Measurements from ENCODE around the gene GJA3. TPM values are rescaled to one million over a fixed set of nuclear protein-coding genes. Genes with fewer than 3 reads are reported as not detected.

GJA3 gene
- total RNA-seq, 2 experiments from 2014 or later = 0.16 TPM; not detected in 1

- ChIA-PET CTCF (interaction anchor here (0.6 kb wide), 1 partner anchor 262 kb away, joined by 3 read pairs; no protein-coding TSS in a partner anchor), POLR2A (no interaction called here)
- Mint-ChIP-seq H3K36me3 (ENCODE audit: low read depth) (no peaks in the 10 kb centered on the region), H3K4me1 (ENCODE audit: low read depth) (peaks cover 4% of the 10 kb centered on the region), H3K27me3 (ENCODE audit: low read depth) (peaks cover 18% of the 10 kb centered on the region), H3K27ac (no peak overlapping the region), H3K9me3 (ENCODE audit: insufficient read depth) (no peaks in the 10 kb centered on the region), H3K4me3 (no peak overlapping the region)
- DNase-seq = no peak
- no peak for ATAC-seq
Observed at GRCh38 chr13:20130652-20131051, 30.2 kb downstream of the GJA3 start.

DNA sequence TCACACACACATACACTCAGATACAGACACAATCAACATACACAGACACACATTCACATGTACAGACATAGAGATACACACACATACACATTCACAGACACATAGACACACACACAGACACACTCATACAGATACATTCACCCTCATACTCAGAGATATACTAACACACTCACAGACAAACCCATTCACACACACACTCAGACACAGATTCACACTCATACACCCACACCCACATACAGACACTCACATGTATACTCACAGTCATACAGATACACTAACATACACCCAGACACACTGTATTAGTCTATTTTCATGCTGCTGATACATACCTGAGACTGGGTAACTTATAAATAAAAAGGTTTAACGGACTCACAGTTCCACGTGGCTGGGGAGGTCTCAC, 30.8 kb downstream of the GJA3 start:
- DNase-seq (no peak), ATAC-seq (no peak)
- Mint-ChIP-seq H3K27me3 (ENCODE audit: low read depth) (peaks cover 18% of the 10 kb centered on the region), H3K4me1 (ENCODE audit: low read depth) (peaks cover 4% of the 10 kb centered on the region), H3K36me3 (ENCODE audit: low read depth) (no peaks in the 10 kb centered on the region), H3K4me3 (no peak overlapping the region), H3K27ac (no peak overlapping the region), H3K9me3 (ENCODE audit: insufficient read depth) (no peaks in the 10 kb centered on the region)
- ChIA-PET CTCF (no interaction called here), POLR2A (no interaction called here)

- no peaks in the 10 kb centered on the region for H3K9me3 Mint-ChIP-seq (ENCODE audit: insufficient read depth)
- POLR2A ChIA-PET = interaction anchor here (1.0 kb wide), 1 partner anchor 12 kb away, joined by 3 read pairs; no protein-coding TSS in a partner anchor
- CTCF ChIA-PET = interaction anchor here (1.4 to 2.3 kb wide), 2 partner anchors 32 to 169 kb away, joined by 6 to 11 read pairs; partner anchors contain the start of gene GJA3
- peaks cover 4% of the 10 kb centered on the region for H3K4me1 Mint-ChIP-seq (ENCODE audit: low read depth)
- no peak overlapping the region for H3K4me3 Mint-ChIP-seq
- H3K27me3 Mint-ChIP-seq (ENCODE audit: low read depth) = peaks cover 25% of the 10 kb centered on the region
- ATAC-seq = no peak
- no peak for DNase-seq
- no peak overlapping the region for H3K27ac Mint-ChIP-seq
- no peaks in the 10 kb centered on the region for H3K36me3 Mint-ChIP-seq (ENCODE audit: low read depth)
Observed at GRCh38 chr13:20129076-20129475, 31.8 kb downstream of the GJA3 start.

- Mint-ChIP-seq H3K4me3 (peak overlapping the region; percentile 37), H3K36me3 (ENCODE audit: low read depth) (no peaks in the 10 kb centered on the region), H3K4me1 (ENCODE audit: low read depth) (peaks cover 4% of the 10 kb centered on the region), H3K9me3 (ENCODE audit: insufficient read depth) (no peaks in the 10 kb centered on the region), H3K27ac (no peak overlapping the region), H3K27me3 (ENCODE audit: low read depth) (peaks cover 27% of the 10 kb centered on the region)
- ChIA-PET CTCF (interaction anchor here (1.2 to 2.9 kb wide), 5 partner anchors 10 to 168 kb away, joined by 3 to 23 read pairs (median 6); partner anchors contain the start of gene GJA3), POLR2A (interaction anchor here (1.0 kb wide), 1 partner anchor 13 kb away, joined by 3 read pairs; no protein-coding TSS in a partner anchor)
- peak; percentile 29 for ATAC-seq
- no peak for DNase-seq
Observed at GRCh38 chr13:20128459-20128931, 32.4 kb downstream of the GJA3 start.

DNA sequence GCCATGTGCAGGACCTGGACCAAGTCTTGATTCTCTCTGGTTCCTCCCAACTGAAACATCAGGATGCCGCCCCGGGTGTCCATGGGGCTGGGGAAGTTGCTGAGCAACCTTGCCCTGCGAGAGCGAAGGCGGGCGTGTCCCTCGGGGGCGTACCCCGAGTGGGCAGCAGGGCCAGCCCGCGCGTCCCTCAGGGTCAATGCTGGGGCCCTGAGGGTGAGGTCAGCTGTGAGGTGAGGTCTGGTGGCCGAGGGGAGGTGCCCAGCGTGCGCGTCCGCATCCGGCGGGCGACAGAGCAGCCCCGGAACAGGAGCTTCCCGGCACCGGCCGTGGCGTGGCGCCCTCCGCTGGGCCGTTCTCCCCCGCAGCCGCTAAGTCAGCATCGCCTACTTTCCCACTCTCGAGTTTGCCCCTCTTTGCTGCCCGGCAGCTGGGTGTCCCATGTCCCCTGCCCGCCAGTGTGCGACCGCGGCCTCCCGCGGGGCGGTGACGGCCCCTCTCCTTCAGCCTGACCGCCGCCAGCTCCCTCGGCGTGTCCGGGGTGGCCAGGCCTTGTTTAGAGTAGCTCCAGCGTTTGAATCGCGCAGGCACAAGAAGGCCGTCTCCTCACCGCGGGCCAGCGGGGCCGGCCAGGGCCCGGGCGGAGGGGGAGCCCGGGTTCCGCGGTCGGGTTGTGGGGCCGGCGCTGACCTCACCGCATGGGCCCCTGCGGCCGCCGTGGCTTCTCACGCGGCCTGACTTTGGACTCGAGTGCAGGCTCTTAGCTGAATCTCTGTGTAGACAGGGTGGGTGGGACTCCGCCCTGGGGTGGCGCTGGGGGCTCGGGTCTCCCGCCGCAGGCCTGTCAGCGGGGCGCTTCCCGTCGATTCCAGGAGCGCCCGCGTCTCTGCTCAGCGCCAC, 33.0 kb downstream of the GJA3 start:
- H3K4me3 Mint-ChIP-seq = peak overlapping the region; percentile 54
- no peaks in the 10 kb centered on the region for H3K9me3 Mint-ChIP-seq (ENCODE audit: insufficient read depth)

DNA sequence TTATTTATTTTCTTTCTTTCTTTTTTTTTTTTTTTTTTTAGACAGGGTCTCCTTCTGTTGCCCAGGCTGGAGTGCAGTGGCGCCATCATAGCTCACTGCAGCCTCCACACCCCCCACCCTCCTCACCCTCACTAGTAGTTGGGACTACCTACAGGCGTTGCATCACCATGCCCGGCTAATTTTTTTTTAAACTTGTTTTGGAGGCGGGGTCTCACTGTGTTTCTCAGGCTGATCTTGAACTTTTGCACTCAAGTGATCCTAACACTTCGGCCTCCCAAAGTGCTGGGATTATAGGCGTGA, 33.6 kb downstream of the GJA3 start:
- H3K27me3 Mint-ChIP-seq (ENCODE audit: low read depth) = peaks cover 31% of the 10 kb centered on the region
- no peaks in the 10 kb centered on the region for H3K9me3 Mint-ChIP-seq (ENCODE audit: insufficient read depth)
- no peak overlapping the region for H3K27ac Mint-ChIP-seq
- POLR2A ChIA-PET = interaction anchor here (0.9 kb wide), 2 partner anchors 8 to 142 kb away, joined by 4 read pairs; no protein-coding TSS in a partner anchor
- DNase-seq = no peak
- H3K4me1 Mint-ChIP-seq (ENCODE audit: low read depth) = peaks cover 4% of the 10 kb centered on the region
- CTCF ChIA-PET = interaction anchor here (0.8 to 2.9 kb wide), 6 partner anchors 9 to 236 kb away, joined by 3 to 23 read pairs (median 4); partner anchors contain the start of gene GJA3
- peak; percentile 12 for ATAC-seq
- H3K4me3 Mint-ChIP-seq = peak overlapping the region; percentile 54
- H3K36me3 Mint-ChIP-seq (ENCODE audit: low read depth) = no peaks in the 10 kb centered on the region

More for the DNA sequence above, 33.0 kb downstream of the GJA3 start:
- Mint-ChIP-seq H3K4me1 (ENCODE audit: low read depth) (peaks cover 4% of the 10 kb centered on the region), H3K27ac (no peak overlapping the region), H3K36me3 (ENCODE audit: low read depth) (no peaks in the 10 kb centered on the region), H3K27me3 (ENCODE audit: low read depth) (peaks cover 31% of the 10 kb centered on the region)
- ChIA-PET CTCF (interaction anchor here (0.8 to 2.9 kb wide), 8 partner anchors 10 to 237 kb away, joined by 3 to 23 read pairs (median 4); partner anchors contain the start of gene GJA3), POLR2A (interaction anchor here (0.9 to 1.0 kb wide), 3 partner anchors 9 to 143 kb away, joined by 3 to 4 read pairs (median 4); no protein-coding TSS in a partner anchor)
- DNase-seq (peak; percentile 53), ATAC-seq (peak; percentile 71)

- POLR2A ChIA-PET = interaction anchor here (0.9 kb wide), 1 partner anchor 142 kb away, joined by 4 read pairs; no protein-coding TSS in a partner anchor
- no peak for ATAC-seq
- H3K27me3 Mint-ChIP-seq (ENCODE audit: low read depth) = peaks cover 31% of the 10 kb centered on the region
Observed at GRCh38 chr13:20126541-20127261, 34.2 kb downstream of the GJA3 start.

DNA sequence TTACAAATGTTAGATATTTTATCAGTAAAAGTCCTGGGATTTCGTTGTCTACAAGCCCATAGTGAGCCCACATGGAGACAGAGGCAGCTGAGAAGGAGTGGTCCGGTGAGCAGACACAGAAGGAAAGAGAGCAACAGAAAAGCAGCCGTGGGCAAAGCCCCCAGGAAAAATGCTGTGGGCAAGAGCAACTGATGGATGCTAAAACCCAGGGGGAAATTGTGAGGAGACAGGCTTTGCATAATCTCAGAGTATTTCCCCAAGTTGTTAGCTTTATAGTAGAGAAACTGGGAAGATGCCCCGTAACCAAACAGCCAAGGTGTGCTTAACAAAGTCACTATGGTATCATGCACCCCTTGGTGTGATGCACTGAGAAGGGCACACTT, 35.1 kb downstream of the GJA3 start:
- ChIA-PET CTCF (interaction anchor here (1.0 to 2.9 kb wide), 2 partner anchors 8 to 91 kb away, joined by 3 to 23 read pairs; no protein-coding TSS in a partner anchor), POLR2A (no interaction called here)
- ATAC-seq = no peak
- no peak overlapping the region for H3K4me3 Mint-ChIP-seq
- no peaks in the 10 kb centered on the region for H3K9me3 Mint-ChIP-seq (ENCODE audit: insufficient read depth)
- H3K36me3 Mint-ChIP-seq (ENCODE audit: low read depth) = no peaks in the 10 kb centered on the region
- H3K4me1 Mint-ChIP-seq (ENCODE audit: low read depth) = peaks cover 7% of the 10 kb centered on the region
- no peak overlapping the region for H3K27ac Mint-ChIP-seq
- H3K27me3 Mint-ChIP-seq (ENCODE audit: low read depth) = peaks cover 31% of the 10 kb centered on the region
- DNase-seq = no peak

More at GRCh38 chr13:20126541-20127261, 34.2 kb downstream of the GJA3 start:
- Mint-ChIP-seq H3K36me3 (ENCODE audit: low read depth) (no peaks in the 10 kb centered on the region), H3K27ac (no peak overlapping the region), H3K9me3 (ENCODE audit: insufficient read depth) (no peaks in the 10 kb centered on the region), H3K4me1 (ENCODE audit: low read depth) (peaks cover 4% of the 10 kb centered on the region), H3K4me3 (no peak overlapping the region)
- DNase-seq = no peak
- CTCF ChIA-PET = interaction anchor here (1.0 to 2.9 kb wide), 5 partner anchors 9 to 92 kb away, joined by 3 to 23 read pairs (median 5); partner anchors contain the start of gene GJA3

DNA sequence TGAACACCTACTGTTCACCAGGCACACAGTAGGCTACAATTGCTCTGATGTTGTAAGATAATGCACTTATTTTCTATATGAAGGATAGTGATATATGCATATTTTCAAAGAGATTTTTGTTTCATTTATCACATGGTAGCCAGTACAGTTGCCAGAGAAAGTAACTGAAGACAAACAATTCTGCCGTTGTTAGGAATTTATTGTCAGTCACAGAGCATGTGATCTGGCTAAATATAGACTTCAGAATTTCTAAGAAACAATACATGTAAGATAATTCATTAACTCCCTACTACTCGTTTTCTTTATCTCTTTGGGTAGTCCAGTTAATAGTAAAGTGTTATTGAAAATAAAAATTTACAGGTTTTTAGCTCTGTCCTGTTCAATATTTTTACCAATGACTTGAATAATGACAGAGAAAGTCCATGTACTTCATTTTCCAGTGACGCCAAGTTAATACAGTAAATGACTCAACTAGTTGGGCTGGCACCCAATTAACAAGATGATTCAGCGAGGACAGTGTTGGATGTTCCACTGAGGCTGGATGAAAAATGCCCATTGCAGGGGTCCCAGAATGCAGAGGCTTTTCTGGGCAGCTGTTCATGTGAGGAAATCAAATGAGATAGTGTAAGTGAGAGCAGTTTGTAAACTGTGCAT, 35.6 kb downstream of the GJA3 start:
- CTCF ChIA-PET = interaction anchor here (0.6 to 1.0 kb wide), 2 partner anchors 38 to 91 kb away, joined by 3 read pairs; no protein-coding TSS in a partner anchor
- no peak for DNase-seq
- no peaks in the 10 kb centered on the region for H3K36me3 Mint-ChIP-seq (ENCODE audit: low read depth)
- no peak overlapping the region for H3K27ac Mint-ChIP-seq
- ATAC-seq = no peak
- H3K4me1 Mint-ChIP-seq (ENCODE audit: low read depth) = peaks cover 11% of the 10 kb centered on the region
- H3K27me3 Mint-ChIP-seq (ENCODE audit: low read depth) = peaks cover 31% of the 10 kb centered on the region
- H3K4me3 Mint-ChIP-seq = no peak overlapping the region
- H3K9me3 Mint-ChIP-seq (ENCODE audit: insufficient read depth) = no peaks in the 10 kb centered on the region
- POLR2A ChIA-PET = no interaction called here

DNA sequence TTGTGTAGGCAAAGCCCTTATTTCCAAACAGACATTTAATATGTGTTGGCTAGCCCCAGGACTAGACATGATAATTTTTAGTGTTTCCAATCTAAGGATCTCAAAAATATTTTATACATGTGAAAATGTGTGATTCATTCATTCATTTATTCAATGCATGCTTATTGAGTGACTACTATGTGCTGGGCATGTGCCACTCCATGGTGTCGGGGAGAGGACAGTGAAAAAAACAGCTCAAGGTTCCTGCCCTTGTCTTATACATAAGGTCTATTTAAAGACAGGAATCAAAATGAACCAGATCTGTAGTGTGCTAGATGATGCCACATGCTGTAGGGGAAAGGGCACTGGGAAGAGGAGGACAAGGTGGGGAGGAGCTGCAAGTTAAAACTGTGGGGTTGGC, 36.5 kb downstream of the GJA3 start:
- Mint-ChIP-seq H3K36me3 (ENCODE audit: low read depth) (no peaks in the 10 kb centered on the region), H3K27me3 (ENCODE audit: low read depth) (peaks cover 31% of the 10 kb centered on the region), H3K9me3 (ENCODE audit: insufficient read depth) (no peaks in the 10 kb centered on the region), H3K4me3 (no peak overlapping the region), H3K4me1 (ENCODE audit: low read depth) (peaks cover 20% of the 10 kb centered on the region), H3K27ac (no peak overlapping the region)
- CTCF ChIA-PET = no interaction called here
- no peak for ATAC-seq
- POLR2A ChIA-PET = no interaction called here
- no peak for DNase-seq

- Mint-ChIP-seq H3K36me3 (ENCODE audit: low read depth) (no peaks in the 10 kb centered on the region), H3K4me1 (ENCODE audit: low read depth) (peaks cover 22% of the 10 kb centered on the region), H3K9me3 (ENCODE audit: insufficient read depth) (no peaks in the 10 kb centered on the region), H3K27ac (peak overlapping the region; percentile 41), H3K27me3 (ENCODE audit: low read depth) (peaks cover 25% of the 10 kb centered on the region), H3K4me3 (peak overlapping the region; percentile 76)
- ATAC-seq (no peak), DNase-seq (no peak)
- ChIA-PET POLR2A (no interaction called here), CTCF (interaction anchor here (1.5 kb wide), 1 partner anchor 39 kb away, joined by 3 read pairs; no protein-coding TSS in a partner anchor)
Observed at GRCh38 chr13:20121159-20121525, 39.7 kb downstream of the GJA3 start.

Measured in activated CD8-positive, alpha-beta T cell treated with anti-CD3 and anti-CD28 coated beads, Interleukin-2, amount 10 ng/mL, durations not matched to agents 7 days and 5 days (primary cell).